Central memory CD8-positive, alpha-beta T cell (primary cell): ENCODE measurements around the gene TRIM9.

Experiments used
- ATAC-seq: fragments of 150-1000 bp; cut with Tn5 transposase; replicated peaks from 2 replicates; pipeline ENCODE4 v1.10.0; 2022; ENCODE audit warnings: mild to moderate bottlenecking, moderate FRiP score, moderate number of reproducible peaks; ENCODE audit not compliant: poor library complexity, severe bottlenecking; ENCODE audit errors: extremely low read depth
- DNase-seq, 2 donors: peaks; one replicate each; pipeline ENCODE4 v3.0.0; 2021; ENCODE audit warnings: low spot score in 2 of 2
- H3K27ac Mint-ChIP-seq: one replicate; pipeline ENCODE4 v1.8.0; 2022; ENCODE audit warnings: low read depth, mild to moderate bottlenecking, moderate library complexity, mixed read lengths
- H3K27me3 Mint-ChIP-seq: one replicate; pipeline ENCODE4 v1.8.0; 2022; ENCODE audit warnings: mixed read lengths
- H3K36me3 Mint-ChIP-seq: one replicate; pipeline ENCODE4 v1.8.0; 2022; ENCODE audit warnings: mild to moderate bottlenecking, moderate library complexity, mixed read lengths; ENCODE audit not compliant: insufficient read depth
- H3K4me1 Mint-ChIP-seq: one replicate; pipeline ENCODE4 v1.8.0; 2022; ENCODE audit warnings: mixed read lengths
- H3K4me3 Mint-ChIP-seq: one replicate; pipeline ENCODE4 v1.8.0; 2022; ENCODE audit warnings: mild to moderate bottlenecking, moderate library complexity, mixed read lengths
- H3K9me3 Mint-ChIP-seq: one replicate; pipeline ENCODE4 v1.8.0; 2022; ENCODE audit warnings: mixed read lengths

Gene TRIM9

DNA sequence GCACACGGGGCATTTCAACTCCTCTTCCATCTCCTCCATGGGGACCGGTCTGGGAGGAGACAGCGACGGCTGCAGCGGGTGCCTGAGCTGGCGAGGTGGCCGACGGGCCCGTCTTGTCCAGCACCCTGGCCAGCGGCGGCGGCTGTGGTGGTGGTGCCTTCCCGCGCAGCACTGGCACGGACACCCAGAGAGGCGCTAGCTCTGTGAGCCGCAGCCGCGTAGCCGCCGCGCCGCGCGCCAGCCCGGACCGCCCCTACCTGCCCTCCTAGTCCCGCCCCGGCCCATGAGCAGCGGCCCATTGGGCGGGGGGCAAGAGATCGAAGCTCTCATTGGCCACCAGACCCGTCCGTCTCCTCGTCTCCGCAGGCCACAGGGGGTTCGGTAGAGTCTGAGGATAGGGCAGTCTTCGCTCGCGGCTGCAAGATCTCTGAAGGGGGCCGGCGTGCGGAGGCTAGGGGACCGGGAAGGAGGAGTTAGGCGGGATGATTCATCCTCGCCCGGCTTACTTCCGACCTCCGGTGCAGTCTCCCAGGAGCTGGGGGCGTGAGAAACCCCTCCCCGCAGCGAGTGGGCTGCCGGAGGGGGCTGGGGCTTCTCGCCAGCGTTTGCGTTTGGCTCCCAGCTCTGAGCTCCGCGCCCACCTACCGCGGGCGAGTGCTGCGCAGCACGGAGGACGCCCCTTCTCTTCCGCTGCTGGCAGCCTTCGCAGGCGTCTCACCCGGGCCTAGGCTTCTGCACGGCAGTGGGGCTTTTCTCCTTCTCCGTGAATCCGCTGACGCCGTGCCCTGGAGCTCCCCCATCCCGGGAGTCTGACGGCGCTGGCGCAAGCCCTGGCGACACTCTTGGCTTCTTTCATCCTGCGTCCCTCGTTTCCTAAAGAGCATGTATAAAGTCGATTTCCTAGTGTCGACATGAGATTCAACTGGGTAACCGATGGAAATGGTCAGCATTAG, at the start of gene TRIM9:
Gene TRIM9, minus strand, starts transcription at position 205 of the 953 bp plus-strand sequence. Its CDS starts 166 bp downstream, at position 39.
- H3K27me3 Mint-ChIP-seq: peaks cover 32% of the 10 kb centered on the region
- peak within 1 kb of the TSS; percentile 41 for H3K27ac Mint-ChIP-seq
- DNase-seq: peak; percentile 81 to 84
- peak within 1 kb of the TSS; percentile 84 for H3K4me3 Mint-ChIP-seq
- H3K36me3 Mint-ChIP-seq: peaks cover 5% of the 10 kb centered on the region
- ATAC-seq: peak; percentile 93
- no peaks in the 10 kb centered on the region for H3K9me3 Mint-ChIP-seq
- peaks cover 10% of the 10 kb centered on the region for H3K4me1 Mint-ChIP-seq

DNA sequence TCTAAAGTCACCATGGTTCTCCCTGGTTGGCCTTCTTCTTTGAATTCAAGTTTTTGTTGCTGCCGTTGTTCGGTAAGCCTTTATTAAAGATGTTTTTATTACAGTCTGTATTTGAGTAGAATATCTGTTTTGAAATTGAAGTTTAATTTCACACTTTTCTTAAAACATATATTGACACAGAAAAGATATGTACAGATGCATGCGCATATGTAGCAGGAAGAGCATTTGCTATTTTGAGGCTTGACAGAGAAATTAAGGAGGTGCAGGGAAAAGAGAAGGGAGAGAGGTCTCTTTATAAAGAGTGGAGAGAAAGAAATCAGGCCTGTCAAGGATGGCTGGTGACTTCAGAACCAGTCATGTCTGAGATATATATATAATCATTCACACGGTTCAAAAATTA, 46.0 kb upstream of the TRIM9 start:
- no peaks in the 10 kb centered on the region for H3K36me3 Mint-ChIP-seq
- DNase-seq: no peak
- no peaks in the 10 kb centered on the region for H3K27me3 Mint-ChIP-seq
- H3K27ac Mint-ChIP-seq: no peak overlapping the region
- ATAC-seq: no peak
- no peaks in the 10 kb centered on the region for H3K9me3 Mint-ChIP-seq
- no peaks in the 10 kb centered on the region for H3K4me1 Mint-ChIP-seq
- no peak overlapping the region for H3K4me3 Mint-ChIP-seq

DNA sequence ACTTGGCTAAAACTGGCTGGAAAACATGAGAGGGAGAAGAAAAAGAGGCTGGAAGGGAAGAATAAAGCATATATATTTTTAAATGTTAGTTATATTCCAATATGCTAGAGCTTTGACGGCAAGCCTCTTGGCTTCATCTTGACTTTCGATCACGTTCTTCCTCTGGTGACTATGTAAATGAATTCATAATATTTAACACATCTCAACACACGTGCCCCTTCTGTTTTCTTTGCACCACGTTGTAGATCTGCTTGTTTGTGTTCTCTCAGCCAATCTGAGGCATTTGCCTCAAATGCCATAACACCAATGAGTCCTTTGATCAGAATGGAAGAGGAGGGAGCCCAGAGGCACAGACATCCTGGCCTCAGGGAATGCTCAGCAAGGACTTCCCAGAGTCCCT, 45.4 kb upstream of the TRIM9 start:
- DNase-seq: no peak
- H3K4me1 Mint-ChIP-seq: no peaks in the 10 kb centered on the region
- H3K27ac Mint-ChIP-seq: no peak overlapping the region
- no peak overlapping the region for H3K4me3 Mint-ChIP-seq
- no peaks in the 10 kb centered on the region for H3K27me3 Mint-ChIP-seq
- ATAC-seq: no peak
- H3K36me3 Mint-ChIP-seq: no peaks in the 10 kb centered on the region
- H3K9me3 Mint-ChIP-seq: no peaks in the 10 kb centered on the region

DNA sequence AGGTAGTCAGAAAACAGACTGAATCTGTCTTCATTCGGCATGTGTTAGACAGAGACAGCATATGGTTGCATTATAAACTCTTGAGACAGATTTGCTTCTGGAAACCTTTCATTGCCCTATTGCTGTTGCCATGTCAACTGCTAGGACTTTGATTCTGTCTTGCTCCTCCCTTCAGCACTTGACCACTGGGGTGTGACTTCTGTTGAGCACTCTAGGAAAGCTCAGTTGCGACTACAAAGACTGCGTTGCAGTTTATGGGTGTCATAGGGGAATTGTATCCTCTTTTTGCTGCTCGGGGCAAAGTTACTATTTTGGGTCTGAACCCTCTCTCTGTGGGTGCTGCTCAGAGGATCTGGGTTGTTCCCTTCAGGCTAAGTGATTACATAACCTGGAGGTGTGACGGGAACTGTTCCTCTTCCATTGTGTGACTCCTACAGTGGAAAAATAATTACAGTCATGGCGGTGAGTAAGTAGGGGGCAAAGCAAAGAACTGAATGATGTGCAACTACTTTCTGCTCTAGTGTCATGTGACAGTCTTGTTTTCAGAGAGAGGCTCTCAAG, 44.3 kb upstream of the TRIM9 start:
- peaks cover 4% of the 10 kb centered on the region for H3K9me3 Mint-ChIP-seq
- DNase-seq: no peak
- no peak for ATAC-seq
- no peaks in the 10 kb centered on the region for H3K4me1 Mint-ChIP-seq
- peaks cover 6% of the 10 kb centered on the region for H3K27me3 Mint-ChIP-seq
- no peak overlapping the region for H3K4me3 Mint-ChIP-seq
- H3K27ac Mint-ChIP-seq: no peak overlapping the region
- H3K36me3 Mint-ChIP-seq: no peaks in the 10 kb centered on the region

DNA sequence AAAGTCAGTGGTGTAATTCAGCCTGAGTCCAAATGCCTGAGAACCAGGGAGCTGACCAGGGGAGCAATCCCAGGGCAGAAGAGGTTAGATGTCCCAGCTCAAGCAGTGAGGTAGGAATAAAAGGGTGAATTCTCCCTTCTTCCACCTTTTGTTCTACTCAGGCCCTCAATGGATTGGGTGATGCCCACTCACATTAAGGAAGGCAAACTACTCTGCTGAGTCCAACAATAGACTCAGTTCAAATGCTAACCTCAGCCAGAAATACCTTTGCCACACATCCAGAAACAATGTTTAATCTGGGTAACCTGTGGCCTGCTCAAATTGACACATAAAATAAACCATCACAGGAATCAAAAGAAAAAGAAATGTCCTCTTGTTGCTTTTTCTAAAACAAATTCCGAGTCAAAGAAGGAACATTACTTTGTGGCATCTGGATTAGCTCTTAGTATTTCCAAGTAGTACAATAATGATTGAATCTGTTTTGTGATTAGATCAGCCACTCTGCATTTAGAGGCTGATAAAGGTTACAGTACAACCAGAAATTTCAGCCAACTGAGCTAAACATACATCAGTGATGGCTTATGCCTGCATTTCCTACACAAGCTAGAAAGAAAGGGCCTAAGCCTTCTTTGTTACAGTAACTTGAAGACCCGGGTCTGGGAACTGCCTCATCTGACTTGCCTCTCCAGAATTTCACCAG, 43.6 kb upstream of the TRIM9 start:
- H3K36me3 Mint-ChIP-seq: no peaks in the 10 kb centered on the region
- DNase-seq (no peak), ATAC-seq (no peak)
- peaks cover 12% of the 10 kb centered on the region for H3K27me3 Mint-ChIP-seq
- no peak overlapping the region for H3K27ac Mint-ChIP-seq
- no peaks in the 10 kb centered on the region for H3K4me1 Mint-ChIP-seq
- peaks cover 6% of the 10 kb centered on the region for H3K9me3 Mint-ChIP-seq
- no peak overlapping the region for H3K4me3 Mint-ChIP-seq

DNA sequence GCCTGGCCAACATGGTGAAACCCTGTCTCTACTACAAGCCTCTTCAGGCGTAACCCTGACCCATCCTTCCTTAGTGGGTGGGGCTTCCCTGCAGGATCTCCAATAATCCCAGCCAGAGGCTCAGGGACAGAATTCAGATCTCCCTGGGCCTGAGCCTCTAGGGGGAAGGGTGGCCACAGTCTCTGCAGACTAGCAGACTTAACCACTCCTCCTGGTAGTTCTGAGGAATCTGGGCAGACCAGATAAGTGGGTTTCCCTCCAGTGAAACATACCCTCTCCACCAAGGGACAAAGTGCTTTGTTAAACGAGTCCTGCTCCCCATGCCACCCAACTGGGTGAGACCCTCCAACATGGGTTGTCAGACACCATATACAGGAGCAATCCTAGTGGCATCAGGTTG, 36.6 kb upstream of the TRIM9 start:
- peaks cover 71% of the 10 kb centered on the region for H3K27me3 Mint-ChIP-seq

DNA sequence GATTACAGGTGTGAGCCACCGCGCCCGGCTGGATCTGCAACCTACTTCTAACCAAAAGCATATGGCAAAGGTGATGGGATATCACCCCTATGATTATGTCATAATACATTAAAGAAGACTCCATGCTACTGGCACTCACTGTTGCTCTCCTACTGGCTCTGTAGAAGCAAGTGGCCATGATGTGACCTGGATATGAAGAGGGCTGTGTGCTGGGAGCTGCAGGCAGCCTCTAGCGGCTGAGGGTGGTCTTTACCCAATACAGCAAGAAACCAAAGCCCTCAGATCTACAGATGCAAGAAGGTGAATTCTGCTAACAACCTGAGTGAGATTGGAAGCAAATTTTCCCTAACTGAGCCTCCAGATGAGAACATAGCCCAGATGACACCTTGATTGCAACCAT, 34.2 kb upstream of the TRIM9 start:
- no peak overlapping the region for H3K27ac Mint-ChIP-seq
- peaks cover 6% of the 10 kb centered on the region for H3K9me3 Mint-ChIP-seq
- ATAC-seq (no peak), DNase-seq (no peak)
- H3K36me3 Mint-ChIP-seq: no peaks in the 10 kb centered on the region
- H3K4me1 Mint-ChIP-seq: no peaks in the 10 kb centered on the region
- no peak overlapping the region for H3K4me3 Mint-ChIP-seq
- peaks cover 78% of the 10 kb centered on the region for H3K27me3 Mint-ChIP-seq

More for the DNA sequence above, 36.6 kb upstream of the TRIM9 start:
- Mint-ChIP-seq H3K9me3 (peaks cover 11% of the 10 kb centered on the region), H3K4me3 (no peak overlapping the region), H3K36me3 (no peaks in the 10 kb centered on the region), H3K27ac (no peak overlapping the region), H3K4me1 (no peaks in the 10 kb centered on the region)
- DNase-seq: no peak
- no peak for ATAC-seq

DNA sequence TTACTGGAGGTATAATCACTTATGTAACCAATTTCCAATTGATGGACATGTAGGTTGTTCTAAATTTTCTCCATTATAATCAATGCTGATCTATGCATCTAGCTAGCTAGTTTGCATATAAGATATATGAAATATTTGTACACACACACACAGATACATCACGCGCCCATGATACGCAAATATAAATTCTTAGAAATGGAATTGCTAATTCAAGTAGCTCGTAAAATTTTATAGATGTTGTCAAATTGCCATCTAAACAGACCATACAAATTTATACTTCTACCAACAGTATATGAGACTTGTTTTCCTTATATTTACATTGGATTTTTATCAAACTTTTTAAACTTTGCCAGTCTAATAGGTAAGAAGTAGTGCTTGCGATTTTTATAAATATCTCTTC, 29.1 kb upstream of the TRIM9 start:
- ATAC-seq: no peak
- Mint-ChIP-seq H3K9me3 (no peaks in the 10 kb centered on the region), H3K27me3 (peaks cover 29% of the 10 kb centered on the region), H3K4me3 (no peak overlapping the region), H3K4me1 (no peaks in the 10 kb centered on the region), H3K27ac (no peak overlapping the region), H3K36me3 (no peaks in the 10 kb centered on the region)
- no peak for DNase-seq

DNA sequence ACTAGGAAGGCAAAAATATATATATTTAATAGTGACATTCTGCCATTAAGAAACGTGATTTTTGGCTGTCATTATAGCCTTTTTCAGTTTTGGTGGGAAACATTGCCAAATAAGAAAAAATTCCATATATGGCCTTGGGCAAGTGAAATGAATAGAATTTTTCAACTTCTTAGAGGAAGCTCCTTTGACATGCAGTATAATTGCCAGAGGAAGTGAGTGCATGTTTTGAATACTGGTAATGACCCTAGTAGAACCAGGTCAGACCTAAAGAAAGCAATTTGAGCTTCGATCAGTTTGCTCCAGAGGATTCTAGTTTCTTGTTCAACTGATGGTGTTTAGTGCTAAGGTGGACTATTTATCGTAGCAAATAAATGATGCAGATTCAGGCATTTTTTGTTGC, 26.2 kb upstream of the TRIM9 start:
- H3K27ac Mint-ChIP-seq: no peak overlapping the region
- DNase-seq (no peak), ATAC-seq (no peak)
- H3K27me3 Mint-ChIP-seq: peaks cover 9% of the 10 kb centered on the region
- no peaks in the 10 kb centered on the region for H3K4me1 Mint-ChIP-seq
- H3K9me3 Mint-ChIP-seq: no peaks in the 10 kb centered on the region
- H3K4me3 Mint-ChIP-seq: no peak overlapping the region
- no peaks in the 10 kb centered on the region for H3K36me3 Mint-ChIP-seq

DNA sequence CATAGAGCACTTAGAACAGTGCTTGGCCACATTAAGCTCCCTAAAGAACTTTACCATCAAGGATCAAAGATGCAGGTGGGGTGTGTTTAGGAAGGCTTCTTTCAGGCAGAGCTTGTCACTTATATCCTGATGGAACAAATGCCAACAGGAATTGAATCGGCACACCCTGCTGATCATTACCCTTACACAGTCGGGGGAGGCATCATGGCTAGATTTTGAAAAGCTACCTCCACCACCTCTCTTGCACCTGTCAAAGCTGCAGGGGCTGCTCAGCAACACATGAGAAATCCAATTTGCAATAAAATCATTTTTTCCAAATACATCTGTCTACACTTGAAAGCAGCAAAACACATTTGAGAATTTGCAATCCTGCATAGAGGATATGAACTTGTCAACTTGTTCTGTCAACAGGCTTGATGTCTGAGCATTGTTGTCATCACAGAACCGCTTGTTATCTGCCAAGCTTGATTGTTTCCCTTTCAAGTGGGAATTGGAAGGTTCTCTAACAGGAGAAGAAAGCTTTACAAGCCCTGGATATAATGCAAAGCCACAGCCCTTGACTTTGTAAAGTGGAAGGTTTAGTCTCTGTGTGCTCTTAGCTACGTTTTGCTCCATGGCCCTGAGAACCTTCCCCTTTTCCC, 24.6 kb upstream of the TRIM9 start:
- no peak overlapping the region for H3K4me3 Mint-ChIP-seq
- no peaks in the 10 kb centered on the region for H3K36me3 Mint-ChIP-seq
- H3K4me1 Mint-ChIP-seq: no peaks in the 10 kb centered on the region
- DNase-seq: no peak
- H3K27ac Mint-ChIP-seq: no peak overlapping the region
- H3K27me3 Mint-ChIP-seq: no peaks in the 10 kb centered on the region
- no peaks in the 10 kb centered on the region for H3K9me3 Mint-ChIP-seq
- no peak for ATAC-seq

DNA sequence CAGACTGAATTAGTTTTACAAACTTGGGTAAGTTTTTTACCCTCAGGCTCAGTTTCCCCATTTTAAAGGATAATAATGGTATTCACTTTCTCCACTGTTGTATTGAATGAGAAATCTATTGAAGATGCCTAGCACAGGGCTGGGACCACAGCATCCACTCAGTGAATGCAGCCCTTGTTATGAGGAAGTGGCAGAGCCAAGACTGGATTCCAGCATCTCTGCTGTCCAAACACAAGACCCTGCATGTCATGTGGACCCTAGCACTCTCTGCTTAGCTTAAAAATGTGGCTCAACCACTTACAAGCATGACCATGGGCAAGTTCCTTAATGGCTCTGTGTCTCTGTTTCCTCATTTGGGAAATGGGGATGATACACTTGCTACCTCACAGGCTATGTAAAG, 24.1 kb upstream of the TRIM9 start:
- ATAC-seq: no peak
- Mint-ChIP-seq H3K4me1 (no peaks in the 10 kb centered on the region), H3K27me3 (peaks cover 5% of the 10 kb centered on the region), H3K36me3 (no peaks in the 10 kb centered on the region), H3K9me3 (no peaks in the 10 kb centered on the region), H3K4me3 (no peak overlapping the region), H3K27ac (no peak overlapping the region)
- no peak for DNase-seq

DNA sequence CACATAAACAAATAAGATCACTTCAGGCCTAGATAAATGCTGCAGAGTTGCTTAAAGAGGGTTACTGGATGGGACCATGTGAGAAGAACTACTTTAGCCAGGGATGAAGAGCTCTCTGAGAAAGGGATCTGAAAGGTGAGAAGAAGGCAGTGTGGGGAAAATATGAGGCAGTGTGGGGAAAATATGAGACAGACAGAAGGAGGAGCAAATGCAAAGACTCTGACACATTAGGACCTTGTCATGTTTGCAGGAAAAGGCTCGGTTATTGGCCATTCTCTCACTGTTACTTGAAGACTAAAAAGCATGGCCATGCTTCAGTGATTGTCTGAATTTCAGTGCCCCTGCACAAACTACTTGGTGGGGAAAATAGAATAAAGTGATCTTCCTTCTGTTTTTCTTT, 22.7 kb upstream of the TRIM9 start:
- Mint-ChIP-seq H3K36me3 (no peaks in the 10 kb centered on the region), H3K4me1 (no peaks in the 10 kb centered on the region), H3K27me3 (peaks cover 16% of the 10 kb centered on the region), H3K9me3 (no peaks in the 10 kb centered on the region), H3K4me3 (no peak overlapping the region), H3K27ac (no peak overlapping the region)
- ATAC-seq (no peak), DNase-seq (no peak)
